H1 (cell line): Measurements from ENCODE around the gene MGRN1.

Experiments used
- ASH2L ChIP-seq: fragments of 200-600, 300-600 bp; sonication (generic); IDR thresholded peaks from one replicate; pipeline ENCODE4 v1.7.1; 2017; ENCODE audit warnings: low read length
- CHD2 ChIP-seq: IDR thresholded peaks from 2 replicates; pipeline ENCODE4 v1.6.1; 2012; ENCODE audit warnings: low read length, improper control_type of control experiment
- CTCF ChIP-seq, 3 experiments: IDR thresholded peaks; 1 replicate in 2 of 3; 2 replicates in 1 of 3; pipeline versions ENCODE4 v1.5.1 to v1.6.1; 2011; ENCODE audit warnings: low read length in 3 of 3, mild to moderate bottlenecking in 3 of 3, inconsistent platforms in 2 of 3, low read depth in 1 of 3, moderate library complexity in 1 of 3; ENCODE audit not compliant: insufficient read depth in 1 of 3; ENCODE audit errors: control extremely low read depth in 1 of 3
- EZH2 ChIP-seq: fragments of 200-600 bp; sonication (generic); IDR thresholded peaks from 2 replicates; pipeline ENCODE4 v1.7.1; 2012; ENCODE audit warnings: low read depth, mild to moderate bottlenecking, moderate library complexity, low read length, inconsistent platforms; ENCODE audit not compliant: severe bottlenecking
- FOSL1 ChIP-seq: IDR thresholded peaks from 2 replicates; pipeline ENCODE4 v1.6.1; 2011; ENCODE audit warnings: mild to moderate bottlenecking, low read depth, low read length, moderate library complexity; ENCODE audit not compliant: insufficient read depth
- POLR2A ChIP-seq, 2 experiments: IDR thresholded peaks; 1 replicate in 1 of 2; 2 replicates in 1 of 2; pipeline ENCODE4 v1.6.1; 2011; ENCODE audit warnings: low read depth in 2 of 2, low read length in 2 of 2, mild to moderate bottlenecking in 2 of 2; ENCODE audit errors: control extremely low read depth in 1 of 2
- POLR2AphosphoS5 ChIP-seq: IDR thresholded peaks from 2 replicates; pipeline ENCODE4 v1.6.1; 2011; ENCODE audit warnings: low read depth, low read length
- POU5F1 ChIP-seq: IDR thresholded peaks from 2 replicates; pipeline ENCODE4 v1.6.1; 2011; ENCODE audit warnings: low read depth, mild to moderate bottlenecking, low read length, moderate library complexity
- RXRA ChIP-seq: IDR thresholded peaks from 2 replicates; pipeline ENCODE4 v1.6.1; 2011; ENCODE audit warnings: low read depth, mild to moderate bottlenecking, low read length, moderate library complexity; ENCODE audit not compliant: insufficient read depth
- TAF1 ChIP-seq: IDR thresholded peaks from 2 replicates; pipeline ENCODE4 v1.6.1; 2011; ENCODE audit warnings: mild to moderate bottlenecking, low read depth, low read length
- TBP ChIP-seq: IDR thresholded peaks from 2 replicates; pipeline ENCODE4 v1.6.1; 2011; ENCODE audit warnings: low read depth, low read length, improper control_type of control experiment
- TEAD4 ChIP-seq: IDR thresholded peaks from 2 replicates; pipeline ENCODE4 v1.6.1; 2012; ENCODE audit warnings: low read depth, low read length, inconsistent platforms, mixed read lengths
- ZNF274 ChIP-seq: IDR thresholded peaks from 2 replicates; pipeline ENCODE4 v1.7.0; 2012; ENCODE audit warnings: low read length, borderline replicate concordance; ENCODE audit errors: extremely low read depth
- TF ChIP-seq, protein P1 (sequence below): IDR thresholded peaks from 2 replicates; pipeline ENCODE4 v1.6.1; 2012; ENCODE audit warnings: low read length, inconsistent platforms

- TF ChIP-seq POU5F1 (no peak), CHD2 (no peak), CTCF (IDR thresholded peaks at IDR 0.05; ENCODE audit: control extremely low read depth in 1 of 3, insufficient read depth in 1 of 3, low read depth in 1 of 3, low read length in 3 of 3) (no peak), POLR2A (IDR thresholded peaks at IDR 0.05; ENCODE audit: control extremely low read depth in 1 of 2, low read depth in 2 of 2, low read length in 2 of 2) (no peak; a peak in 1 of 3 replicates), EZH2 (no peak), TAF1 (no peak), ASH2L (no peak), POLR2AphosphoS5 (no peak), TEAD4 (no peak), RXRA (no peak), FOSL1 (no peak), TBP (no peak), ZNF274 (no peak)
- TF ChIP-seq, protein P1, sequence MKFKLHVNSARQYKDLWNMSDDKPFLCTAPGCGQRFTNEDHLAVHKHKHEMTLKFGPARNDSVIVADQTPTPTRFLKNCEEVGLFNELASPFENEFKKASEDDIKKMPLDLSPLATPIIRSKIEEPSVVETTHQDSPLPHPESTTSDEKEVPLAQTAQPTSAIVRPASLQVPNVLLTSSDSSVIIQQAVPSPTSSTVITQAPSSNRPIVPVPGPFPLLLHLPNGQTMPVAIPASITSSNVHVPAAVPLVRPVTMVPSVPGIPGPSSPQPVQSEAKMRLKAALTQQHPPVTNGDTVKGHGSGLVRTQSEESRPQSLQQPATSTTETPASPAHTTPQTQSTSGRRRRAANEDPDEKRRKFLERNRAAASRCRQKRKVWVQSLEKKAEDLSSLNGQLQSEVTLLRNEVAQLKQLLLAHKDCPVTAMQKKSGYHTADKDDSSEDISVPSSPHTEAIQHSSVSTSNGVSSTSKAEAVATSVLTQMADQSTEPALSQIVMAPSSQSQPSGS: no peak; the same call in 1 of the 2 replicates
These were observed 9.1 kb upstream of the MGRN1 start for GRCh38 chr16:4615384-4616046.
